OCI-LY1 (cell line): Measurements from ENCODE around the gene PLK2.

ENCODE experiments used
- H2AFZ ChIP-seq: fragments of 200-600 bp; sonication (generic), shearing (Covaris generic); 2 replicates; pipeline ENCODE4 v1.6.0; 2014; ENCODE audit warnings: antibody characterized with exemption, mild to moderate bottlenecking, low read length
- H3F3A ChIP-seq: fragments of 200-600 bp; sonication (generic), shearing (Covaris generic); 2 replicates; pipeline ENCODE4 v1.6.0; 2014; ENCODE audit warnings: mild to moderate bottlenecking, antibody characterized with exemption, low read length, moderate library complexity; ENCODE audit not compliant: insufficient read depth
- H3K27ac ChIP-seq: fragments of 200-600 bp; sonication (generic); 2 replicates; pipeline ENCODE4 v1.5.1; 2014; ENCODE audit warnings: low read length, mixed run types, mild to moderate bottlenecking, low read depth; ENCODE audit not compliant: poor library complexity, severe bottlenecking
- H3K27me3 ChIP-seq: fragments of 200-600 bp; sonication (generic); 2 replicates; pipeline ENCODE4 v1.6.0; 2014; ENCODE audit warnings: antibody characterized with exemption, mild to moderate bottlenecking, low read length, moderate library complexity; ENCODE audit not compliant: insufficient read depth
- H3K36me3 ChIP-seq: fragments of 200-600 bp; sonication (generic); 2 replicates; pipeline ENCODE4 v1.6.1; 2014; ENCODE audit warnings: mild to moderate bottlenecking, antibody characterized with exemption, low read length, moderate library complexity, mixed read lengths; ENCODE audit not compliant: insufficient read depth
- H3K4me1 ChIP-seq: fragments of 200-600 bp; sonication (generic); 2 replicates; pipeline ENCODE4 v1.5.1; 2014; ENCODE audit warnings: mild to moderate bottlenecking, low read length, moderate library complexity; ENCODE audit not compliant: insufficient read depth, severe bottlenecking
- H3K4me2 ChIP-seq: fragments of 200-600 bp; sonication (generic), shearing (Covaris generic); 2 replicates; pipeline ENCODE4 v1.6.1; 2014; ENCODE audit warnings: low read length
- H3K4me3 ChIP-seq: fragments of 200-600 bp; sonication (generic); 2 replicates; pipeline ENCODE4 v1.5.1; 2014; ENCODE audit warnings: low read length, low read depth, mild to moderate bottlenecking, mixed read lengths; ENCODE audit not compliant: poor library complexity, severe bottlenecking
- H3K79me2 ChIP-seq: fragments of 200-600 bp; shearing (Covaris generic); 2 replicates; pipeline ENCODE4 v1.6.1; 2016; ENCODE audit warnings: mixed run types, low read length, mixed read lengths; ENCODE audit not compliant: insufficient read depth
- H3K9ac ChIP-seq: fragments of 200-600 bp; sonication (generic), shearing (Covaris generic); 2 replicates; pipeline ENCODE4 v1.6.1; 2014; ENCODE audit warnings: mild to moderate bottlenecking, low read length, mixed read lengths
- H3K9me2 ChIP-seq: fragments of 200-600 bp; sonication (generic), shearing (Covaris generic); 2 replicates; pipeline ENCODE4 v1.6.1; 2014; ENCODE audit warnings: low read depth, mild to moderate bottlenecking, low read length, mixed read lengths
- H3K9me3 ChIP-seq: fragments of 200-600 bp; shearing (Covaris generic); 2 replicates; pipeline ENCODE4 v1.6.1; 2014; ENCODE audit warnings: low read length, mixed read lengths
- H4K20me1 ChIP-seq: fragments of 200-600 bp; sonication (generic), shearing (Covaris generic); 2 replicates; pipeline ENCODE4 v1.6.0; 2016; ENCODE audit warnings: mild to moderate bottlenecking, low read length; ENCODE audit not compliant: insufficient read depth
- CTCF ChIP-seq: fragments of 200-600 bp; sonication (generic), shearing (Covaris generic); IDR thresholded peaks from 2 replicates; pipeline ENCODE4 v1.5.1; 2017; ENCODE audit warnings: mild to moderate bottlenecking, antibody characterized with exemption, low read length, moderate library complexity, mixed read lengths
- EZH2 ChIP-seq: fragments of 200-600 bp; sonication (generic), shearing (Covaris generic); IDR thresholded peaks from 2 replicates; pipeline ENCODE4 v1.8.0; 2017; ENCODE audit warnings: borderline replicate concordance, mixed run types, mild to moderate bottlenecking, antibody characterized with exemption, low read length, moderate library complexity, mixed read lengths

The PLK2 gene

GRCh38 chr5:58407042-58407719 lies 52.7 kb downstream of the PLK2 start:
- Histone ChIP-seq H3K36me3 (no peaks in the 10 kb centered on the region), H3K79me2 (no peaks in the 10 kb centered on the region), H3K9me3 (no peaks in the 10 kb centered on the region), H2AFZ (no peak overlapping the region), H3F3A (no peaks in the 10 kb centered on the region), H3K4me3 (no peak overlapping the region), H3K4me2 (no peak overlapping the region), H3K9me2 (no peaks in the 10 kb centered on the region), H3K27me3 (no peaks in the 10 kb centered on the region), H3K27ac (no peak overlapping the region), H3K4me1 (no peaks in the 10 kb centered on the region), H4K20me1 (no peaks in the 10 kb centered on the region), H3K9ac (no peak overlapping the region)
- no peak for TF ChIP-seq CTCF
- TF ChIP-seq EZH2: no peak

DNA sequence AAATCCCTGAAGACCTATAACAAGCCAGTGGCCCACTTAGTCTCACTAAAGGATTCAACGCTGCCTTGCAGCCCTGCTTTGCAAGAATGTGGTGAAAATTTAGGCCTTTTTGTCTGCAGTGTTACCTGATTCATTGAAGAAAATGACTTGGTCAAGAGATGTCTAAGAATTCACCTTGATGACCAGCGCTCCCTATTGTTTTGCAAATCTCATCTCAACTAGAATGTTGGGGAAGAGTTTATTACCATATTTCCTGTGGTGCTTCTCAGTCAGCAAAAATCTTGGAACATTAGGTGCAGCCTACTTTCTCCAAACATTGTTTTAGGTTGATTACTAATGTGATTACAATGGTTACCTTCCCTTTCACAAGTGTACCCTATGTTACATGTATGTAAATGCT lies 53.5 kb downstream of the PLK2 start:
- Histone ChIP-seq H2AFZ (no peak overlapping the region), H3K9me2 (no peaks in the 10 kb centered on the region), H3K9ac (no peak overlapping the region), H3K9me3 (no peaks in the 10 kb centered on the region), H3K4me1 (no peaks in the 10 kb centered on the region), H3K27me3 (no peaks in the 10 kb centered on the region), H3K4me3 (no peak overlapping the region), H3K79me2 (no peaks in the 10 kb centered on the region), H3F3A (no peaks in the 10 kb centered on the region), H3K4me2 (no peak overlapping the region), H4K20me1 (no peaks in the 10 kb centered on the region), H3K36me3 (no peaks in the 10 kb centered on the region), H3K27ac (no peak overlapping the region)
- TF ChIP-seq EZH2: no peak
- TF ChIP-seq CTCF: no peak

- Histone ChIP-seq H3K79me2 (no peaks in the 10 kb centered on the region), H3K4me2 (no peak overlapping the region), H3K9me2 (no peaks in the 10 kb centered on the region), H3K36me3 (no peaks in the 10 kb centered on the region), H2AFZ (no peak overlapping the region), H3K9ac (no peak overlapping the region), H3F3A (no peaks in the 10 kb centered on the region), H3K4me3 (no peak overlapping the region), H3K9me3 (no peaks in the 10 kb centered on the region), H3K27ac (no peak overlapping the region), H4K20me1 (no peaks in the 10 kb centered on the region), H3K4me1 (no peaks in the 10 kb centered on the region), H3K27me3 (no peaks in the 10 kb centered on the region)
- TF ChIP-seq CTCF: no peak
- no peak for TF ChIP-seq EZH2
Observed at GRCh38 chr5:58405175-58405574, 54.7 kb downstream of the PLK2 start.
